Activated T-helper 1 cell treated with anti-CD3 and anti-CD28 coated beads, Interleukin-2, amount 50 U/mL, for 16 hours (primary cell): ENCODE results near the gene NABP1.

Experiments used
- DNase-seq, 2 donors: peaks; one replicate each; pipeline ENCODE4 v3.0.0-alpha.2; 2020; ENCODE audit warnings: low read depth in 1 of 2, low spot score in 1 of 2

NABP1 gene

GRCh38 chr2:191646163-191646902 lies 31.6 kb upstream of the NABP1 start:
- no peak for DNase-seq

GRCh38 chr2:191649519-191649918 lies 28.4 kb upstream of the NABP1 start:
- no peak for DNase-seq

DNA sequence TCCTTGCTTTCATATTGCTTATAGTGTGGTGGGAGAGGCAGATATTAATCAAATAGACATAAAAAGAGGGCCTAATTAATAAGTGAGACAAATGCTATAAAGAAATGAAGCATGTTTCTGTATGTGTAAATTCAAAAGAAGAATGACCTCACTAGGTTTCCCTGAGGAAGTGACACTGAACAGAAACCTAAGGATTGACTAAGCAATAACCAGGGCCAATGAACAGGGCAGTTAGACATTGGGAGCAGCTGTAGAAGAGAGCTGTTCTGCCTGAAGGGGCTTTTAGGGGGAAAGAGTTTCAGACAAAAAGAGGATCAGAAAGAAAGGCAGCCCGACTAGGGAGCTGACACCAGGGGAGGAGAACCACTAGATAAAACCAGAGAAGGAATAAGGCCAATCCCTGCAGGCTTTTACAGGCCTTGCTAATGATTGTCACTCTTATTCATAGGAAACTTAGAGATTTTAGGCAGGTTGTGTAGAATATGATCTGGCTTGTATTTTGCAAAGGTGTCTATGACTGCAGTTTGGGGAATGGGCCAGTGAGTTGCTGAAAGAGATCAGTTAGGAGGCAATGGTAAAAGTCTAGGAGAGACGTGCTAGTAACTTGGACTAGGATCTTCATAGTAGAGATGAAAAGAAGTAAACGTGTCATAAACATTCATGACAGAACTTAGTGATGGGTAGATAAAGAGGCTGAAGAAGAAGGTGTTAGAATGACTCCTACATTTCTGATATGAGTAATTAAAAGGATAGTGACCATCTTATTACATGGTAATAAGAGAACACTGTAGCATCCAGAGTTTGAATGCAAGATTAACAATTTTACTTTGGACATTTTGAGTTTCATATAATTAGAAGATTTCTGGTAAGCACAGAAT lies 26.8 kb upstream of the NABP1 start:
- no peak for DNase-seq

- no peak for DNase-seq
Observed at GRCh38 chr2:191653667-191654391, 24.1 kb upstream of the NABP1 start.

DNA sequence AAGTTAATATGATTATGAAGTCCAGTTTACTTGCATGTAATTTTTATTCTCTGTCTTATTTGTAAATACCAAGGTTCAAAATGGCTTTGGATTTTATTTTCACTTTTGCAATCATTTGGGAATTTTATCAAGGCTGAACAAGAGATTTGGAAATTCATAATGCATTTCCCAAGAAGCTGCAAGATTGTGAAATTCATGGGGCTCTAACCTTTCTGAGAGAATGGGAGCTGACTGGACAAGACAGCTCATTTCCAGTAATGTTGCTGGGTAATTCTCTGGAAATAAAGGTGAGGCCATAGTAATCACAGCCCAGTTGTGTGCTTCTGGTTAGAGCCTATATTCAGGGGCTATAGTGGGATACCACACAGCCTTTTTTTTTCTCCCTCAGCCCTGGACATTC lies 21.5 kb upstream of the NABP1 start:
- no peak for DNase-seq

GRCh38 chr2:191656792-191657191 lies 21.1 kb upstream of the NABP1 start:
- DNase-seq = no peak

- DNase-seq = no peak
Observed at GRCh38 chr2:191657977-191658376, 20.0 kb upstream of the NABP1 start.

DNA sequence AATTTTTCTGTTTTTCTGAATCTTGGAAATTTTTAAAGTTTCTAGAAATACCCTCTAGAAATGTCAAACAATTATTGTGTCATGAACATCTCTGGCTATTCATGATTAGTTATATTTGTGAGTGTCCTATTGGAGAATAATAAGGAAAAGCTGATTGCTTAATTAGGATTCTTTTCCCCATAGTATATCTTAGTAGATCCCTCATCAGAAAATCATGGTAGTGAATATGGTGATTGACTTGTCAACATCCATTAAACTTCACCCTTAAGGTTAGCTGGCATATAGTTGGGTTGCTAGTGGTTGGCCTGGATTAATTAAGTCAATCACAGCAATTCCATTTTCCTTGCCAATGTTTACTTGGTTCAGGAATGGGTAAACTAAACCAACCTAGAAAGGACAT lies 18.7 kb upstream of the NABP1 start:
- DNase-seq = no peak

DNA sequence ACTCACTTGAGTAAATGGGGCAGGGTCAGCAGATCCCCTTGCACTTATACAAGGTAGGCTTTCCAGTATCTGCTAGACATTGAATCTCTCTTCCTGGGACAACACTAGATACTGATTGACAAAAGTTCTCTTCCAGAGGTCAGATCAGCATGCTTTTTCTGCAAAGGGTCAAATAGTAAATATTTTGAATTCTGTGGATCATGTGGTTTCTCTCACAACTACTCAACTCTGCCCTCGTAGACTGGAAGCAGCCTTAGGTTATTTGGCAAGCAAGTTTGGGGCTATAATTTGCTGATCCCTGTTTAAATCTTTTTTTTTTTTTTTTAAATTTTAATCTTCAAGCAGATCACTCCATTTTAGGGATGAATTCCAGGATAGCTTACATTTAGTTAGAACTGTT lies 17.4 kb upstream of the NABP1 start:
- DNase-seq = no peak

DNA sequence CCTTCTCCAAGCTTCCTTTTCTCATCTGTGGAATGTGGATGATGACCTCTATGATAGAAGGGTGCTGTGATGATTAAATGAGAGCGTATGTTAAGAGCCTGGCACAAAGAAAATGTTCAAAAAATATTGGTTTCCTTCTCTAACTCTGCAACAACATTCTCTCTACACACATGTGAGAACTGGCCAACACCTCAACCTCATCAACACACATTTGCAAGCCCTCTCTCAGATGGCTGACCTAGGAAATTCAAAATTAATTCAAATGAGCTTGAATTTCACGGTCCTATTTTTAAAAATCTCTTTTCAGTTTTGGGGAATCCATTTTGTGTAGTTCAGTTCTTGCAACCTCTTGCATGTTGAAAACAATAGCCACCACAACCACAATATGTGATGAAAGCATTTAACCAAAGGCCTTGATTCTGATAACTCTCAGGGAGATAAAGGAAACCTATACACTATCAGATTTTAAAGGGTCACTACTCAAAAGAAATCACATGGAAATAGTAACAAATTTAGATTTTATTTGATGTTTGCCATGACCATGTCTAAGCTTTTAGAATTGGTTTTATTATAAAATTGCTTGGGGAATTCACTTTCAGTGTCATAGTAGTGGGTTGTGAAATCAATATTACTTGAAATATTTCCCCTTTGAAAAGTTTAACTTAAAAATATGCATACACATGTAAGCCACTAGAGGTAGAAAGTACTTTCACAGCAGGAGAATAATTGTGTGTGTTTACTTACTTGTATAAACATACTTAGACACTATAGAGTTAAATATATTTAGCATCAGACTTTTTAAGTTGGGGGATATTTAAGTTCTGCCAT lies 16.6 kb upstream of the NABP1 start:
- no peak for DNase-seq

- DNase-seq = no peak
Observed at GRCh38 chr2:191664823-191665677, 12.9 kb upstream of the NABP1 start.

DNA sequence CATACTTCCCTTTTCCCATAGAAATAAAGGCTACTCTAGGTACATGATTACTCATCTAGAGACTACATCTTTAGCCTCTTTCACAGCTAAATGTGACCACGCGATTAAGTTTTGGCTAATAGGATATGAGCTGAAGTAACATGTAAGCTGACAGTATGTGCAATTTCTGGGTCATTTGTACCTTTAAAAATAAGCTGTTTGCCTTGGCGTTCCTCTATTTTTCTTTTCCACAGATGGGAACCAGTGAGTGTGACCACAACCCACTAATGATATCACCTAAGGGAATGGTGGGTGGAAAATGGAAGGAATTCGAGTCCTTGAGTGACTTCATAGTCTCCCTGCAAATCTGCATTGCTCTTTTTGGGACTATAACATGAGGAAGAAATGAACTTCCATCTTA lies 11.7 kb upstream of the NABP1 start:
- no peak for DNase-seq

DNA sequence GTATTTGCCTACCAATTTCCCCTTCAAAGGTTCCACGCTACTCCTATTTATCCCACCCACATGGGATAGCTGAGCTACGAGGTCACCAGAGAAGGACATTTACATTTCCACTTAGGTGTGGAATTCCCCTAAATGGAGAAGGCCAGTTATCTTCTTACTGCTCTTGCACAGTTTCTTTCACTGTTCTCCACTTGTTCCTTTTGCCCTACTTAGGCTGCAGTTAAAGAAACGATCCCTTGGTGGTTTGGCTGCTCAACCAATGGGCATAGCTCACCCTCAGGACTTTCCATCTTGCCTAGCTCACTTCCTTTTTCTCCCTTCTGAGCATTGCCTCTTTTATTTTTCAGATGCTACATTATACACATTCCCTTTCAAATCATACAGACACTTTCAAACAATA lies 11.2 kb upstream of the NABP1 start:
- no peak for DNase-seq

GRCh38 chr2:191670076-191670475 lies 7.9 kb upstream of the NABP1 start:
- DNase-seq = no peak

GRCh38 chr2:191670787-191671186 lies 7.1 kb upstream of the NABP1 start:
- no peak for DNase-seq

GRCh38 chr2:191675807-191676721 lies 1.9 kb upstream of the NABP1 start:
- DNase-seq = peak; percentile 19

DNA sequence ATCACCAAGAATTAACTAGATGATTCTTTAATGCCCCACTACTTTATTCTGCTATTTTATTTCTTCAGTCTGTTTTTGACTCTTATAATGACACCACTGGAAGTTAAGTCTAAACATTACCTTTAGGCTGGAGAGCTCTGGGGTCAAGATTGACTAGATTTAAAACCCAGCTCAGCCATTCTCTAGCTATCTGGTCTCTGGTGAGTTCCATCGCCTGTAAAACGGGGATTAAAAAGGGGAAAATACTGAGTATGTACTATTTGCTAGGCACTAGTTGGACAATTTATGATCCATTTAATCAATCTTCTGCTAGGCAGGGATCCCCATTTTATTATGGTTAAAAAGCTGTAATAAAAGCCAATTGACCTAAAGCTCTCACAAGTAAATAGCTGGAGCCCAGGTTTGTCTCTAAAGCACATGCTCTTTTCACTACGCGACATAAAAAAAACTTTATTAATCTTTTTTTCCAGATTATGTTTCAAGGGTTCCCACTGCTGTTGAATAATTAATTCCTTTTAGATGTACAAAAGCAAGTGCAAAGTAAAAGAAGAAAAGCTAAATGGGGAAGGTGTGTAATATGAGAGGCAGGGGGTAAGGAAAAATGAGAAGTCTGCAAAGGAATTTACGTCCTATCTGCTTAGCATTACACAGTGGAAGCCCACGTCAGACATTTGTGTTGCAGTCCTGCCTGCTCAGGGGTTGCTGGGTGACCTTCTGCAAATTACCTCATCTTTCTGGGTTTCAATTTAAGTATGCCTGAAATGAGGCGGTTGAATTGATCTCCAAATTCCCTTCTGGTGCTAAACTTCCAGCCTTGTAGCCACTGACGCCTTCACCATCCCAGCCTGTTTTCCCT lies 918 bp upstream of the NABP1 start:
- DNase-seq = peak in 1 of 2 donors; percentile 11
